OCI-LY1 (cell line): ENCODE results near the gene KRTAP12-2.

ENCODE experiments used
- CTCF ChIP-seq: fragments of 200-600 bp; sonication (generic), shearing (Covaris generic); IDR thresholded peaks from 2 replicates; pipeline ENCODE4 v1.5.1; 2017; ENCODE audit warnings: mild to moderate bottlenecking, antibody characterized with exemption, low read length, moderate library complexity, mixed read lengths
- EZH2 ChIP-seq: fragments of 200-600 bp; sonication (generic), shearing (Covaris generic); IDR thresholded peaks from 2 replicates; pipeline ENCODE4 v1.8.0; 2017; ENCODE audit warnings: borderline replicate concordance, mixed run types, mild to moderate bottlenecking, antibody characterized with exemption, low read length, moderate library complexity, mixed read lengths

- TF ChIP-seq CTCF, result no peak
- no peak for TF ChIP-seq EZH2
Observed at GRCh38 chr21:44628707-44629391, 37.9 kb downstream of the KRTAP12-2 start.
